RPMI7951 (cell line): ENCODE measurements around the gene MPV17L. TPM values are rescaled to one million over a fixed set of nuclear protein-coding genes. Genes with fewer than 3 reads are reported as not detected.
"Not testable (repeated sequence)": the region's sequence is repeated elsewhere in the genome, so short reads cannot be mapped to it uniquely, and the experiment has no call there.

Source experiments
- DNase-seq: peaks from one replicate; pipeline ENCODE4 v3.0.0-alpha.2; 2012; ENCODE audit warnings: low read depth
- total RNA-seq: library from RNA; depleted of rRNA; stranded (reverse); fragments of >200 nt; shearing (Covaris generic); gene quantifications from 2 replicates; pipeline ENCODE4 v1.2.3, GENCODE V29; 2014

MPV17L gene
- total RNA-seq, 1 experiment from 2014 or later = not detected

DNA sequence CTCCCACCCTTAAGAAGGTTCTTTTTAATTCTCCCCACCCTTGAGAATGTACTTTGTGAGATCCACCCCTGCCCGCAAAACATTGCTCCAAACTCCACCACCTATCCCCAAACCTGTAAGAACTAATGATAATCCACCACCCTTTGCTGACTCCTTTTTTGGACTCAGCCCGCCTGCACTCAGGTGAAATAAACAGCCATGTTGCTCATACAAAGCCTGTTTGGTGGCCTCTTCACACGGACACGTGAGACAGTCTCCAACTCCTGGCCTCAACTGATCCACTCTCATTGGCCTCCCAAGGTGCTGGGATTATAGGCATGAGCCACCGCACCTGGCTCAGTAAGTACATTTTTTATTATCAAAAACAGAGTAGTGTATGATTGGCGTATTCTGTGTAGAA lies 13.9 kb downstream of the MPV17L start:
- not testable (repeated sequence) for DNase-seq

DNA sequence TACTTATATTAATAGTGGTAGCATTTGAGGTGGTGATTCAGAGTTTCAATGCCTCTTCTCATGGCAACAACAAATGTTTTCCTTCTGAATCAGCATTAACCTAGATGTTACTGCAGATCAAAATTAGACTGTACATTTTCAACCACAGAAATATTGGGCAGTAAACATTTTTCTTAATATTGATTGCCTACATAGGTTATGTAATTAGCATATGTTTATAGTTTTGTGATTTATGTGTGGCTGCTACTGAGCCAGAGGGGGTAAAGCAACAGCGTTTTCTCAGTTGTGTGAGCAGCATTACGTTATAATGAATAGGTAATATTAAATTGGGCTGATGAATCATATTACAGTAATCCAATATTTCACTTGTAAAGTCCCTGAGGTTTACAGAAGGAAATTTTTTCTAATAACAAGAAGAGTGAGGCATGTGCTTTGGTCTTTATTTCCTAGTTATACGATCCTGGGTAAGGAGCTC lies 20.0 kb downstream of the MPV17L start:
- DNase-seq = no peak

DNA sequence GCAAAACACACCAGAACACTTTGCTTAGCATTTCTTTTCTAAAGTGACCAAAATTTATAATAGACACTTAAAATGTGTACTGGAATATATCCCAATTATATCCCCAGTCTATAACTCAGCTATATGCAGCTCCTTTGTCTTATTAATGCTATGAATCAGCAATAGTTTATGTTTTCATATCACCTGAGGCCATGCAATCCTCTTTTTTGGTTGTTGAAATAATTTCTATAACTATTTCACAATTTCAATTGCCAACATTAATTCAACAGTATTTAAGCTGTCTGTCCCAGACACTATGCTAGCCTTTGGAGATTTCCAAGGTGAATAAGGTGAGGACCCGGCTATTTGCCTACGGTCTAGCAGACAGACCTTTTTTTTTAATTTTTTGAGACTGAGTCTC lies 21.6 kb downstream of the MPV17L start:
- no peak for DNase-seq

DNA sequence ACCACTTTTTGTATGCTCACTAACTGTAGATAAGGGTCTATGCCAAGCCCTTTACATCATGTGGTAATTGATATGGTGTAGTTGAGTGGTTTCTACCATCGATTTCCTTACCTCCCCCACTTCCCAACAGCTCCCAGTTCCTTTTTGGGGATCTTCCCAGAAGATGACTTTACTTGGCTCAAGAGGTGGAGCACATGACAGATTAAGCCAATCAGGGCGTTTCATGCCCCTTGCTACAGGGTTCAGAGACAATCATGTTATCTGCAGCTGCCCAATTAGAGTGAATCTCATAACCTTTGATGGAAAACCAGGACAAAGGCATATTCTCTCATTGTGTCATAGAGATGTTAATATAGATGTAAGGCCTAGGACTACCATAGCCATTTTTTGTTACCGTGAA lies 22.7 kb downstream of the MPV17L start:
- peak; percentile 6 for DNase-seq

DNA sequence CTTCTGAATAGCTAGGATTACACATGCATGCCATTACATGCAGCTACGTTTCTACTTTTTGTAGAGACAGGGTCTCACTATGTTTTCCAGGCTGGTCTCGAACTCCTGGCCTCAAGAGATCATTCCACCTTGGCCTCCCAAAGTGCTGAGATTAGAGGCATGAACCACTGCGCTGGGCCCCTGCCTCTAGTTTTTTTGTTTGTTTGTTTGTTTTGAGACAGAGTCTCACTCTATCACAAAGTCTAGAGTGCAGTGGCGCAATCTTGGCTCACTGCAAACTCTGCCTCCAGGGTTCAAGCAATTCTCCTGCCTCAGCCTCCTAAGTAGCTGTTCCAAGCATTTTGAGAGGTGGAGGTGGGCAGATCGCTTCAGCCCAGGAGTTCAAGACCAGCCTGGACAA lies 26.1 kb downstream of the MPV17L start:
- not testable (repeated sequence) for DNase-seq

DNA sequence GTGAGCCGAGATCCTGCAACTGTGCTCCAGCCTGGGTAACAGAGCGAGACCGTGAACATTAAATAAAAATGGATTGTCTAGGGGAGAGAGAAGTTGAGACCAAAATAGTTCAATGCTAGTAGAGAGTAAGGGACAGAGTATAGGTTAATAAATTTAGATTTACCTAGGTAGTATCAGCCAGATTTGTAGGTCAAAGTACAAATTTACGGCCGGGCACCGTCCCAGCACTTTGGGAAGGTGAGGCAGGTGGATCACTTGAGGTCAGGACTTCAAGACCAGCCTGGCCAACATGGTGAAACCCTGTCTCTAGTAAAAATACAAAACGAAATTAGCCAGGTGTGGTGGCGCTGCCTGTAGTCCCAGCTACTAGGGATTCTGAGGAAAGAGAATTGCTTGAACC lies 26.7 kb downstream of the MPV17L start:
- DNase-seq = no peak

DNA sequence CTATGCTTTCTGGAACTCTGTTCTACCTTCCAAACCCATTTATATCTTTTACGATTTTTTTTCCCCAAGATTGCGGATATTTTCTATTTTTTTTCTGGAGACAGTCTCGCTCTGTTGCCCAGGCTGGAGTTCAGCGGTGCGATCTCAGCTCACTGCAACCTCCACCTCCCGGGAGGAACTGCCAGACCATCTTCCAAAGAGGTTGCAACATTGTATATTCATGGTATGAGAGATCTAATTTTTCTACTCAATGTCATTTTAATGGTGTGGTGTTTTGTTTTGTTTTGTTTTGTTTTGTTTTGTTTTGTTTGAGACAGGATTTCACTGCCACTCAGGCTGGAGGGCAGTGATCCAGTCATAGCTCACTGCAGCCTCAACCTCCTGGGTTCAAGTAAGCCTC lies 30.3 kb downstream of the MPV17L start:
- no peak for DNase-seq

DNA sequence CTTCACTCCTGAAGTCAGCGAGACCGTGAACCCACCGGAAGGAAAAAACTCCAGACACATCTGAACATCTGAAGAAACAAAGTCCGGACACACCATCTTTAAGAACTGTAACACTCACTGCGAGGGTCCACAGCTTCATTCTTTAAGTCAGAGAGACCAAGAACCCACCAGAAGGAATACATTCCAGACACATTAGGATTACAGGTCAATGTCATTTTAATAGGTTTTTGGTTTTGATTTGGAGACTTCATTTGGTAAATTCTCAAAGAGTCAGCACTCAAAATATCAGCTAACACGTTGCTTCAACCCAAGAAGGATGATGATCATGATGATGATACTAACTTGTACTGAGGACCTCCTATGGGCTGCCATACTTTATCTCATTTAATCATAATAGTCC lies 31.2 kb downstream of the MPV17L start:
- no peak for DNase-seq

DNA sequence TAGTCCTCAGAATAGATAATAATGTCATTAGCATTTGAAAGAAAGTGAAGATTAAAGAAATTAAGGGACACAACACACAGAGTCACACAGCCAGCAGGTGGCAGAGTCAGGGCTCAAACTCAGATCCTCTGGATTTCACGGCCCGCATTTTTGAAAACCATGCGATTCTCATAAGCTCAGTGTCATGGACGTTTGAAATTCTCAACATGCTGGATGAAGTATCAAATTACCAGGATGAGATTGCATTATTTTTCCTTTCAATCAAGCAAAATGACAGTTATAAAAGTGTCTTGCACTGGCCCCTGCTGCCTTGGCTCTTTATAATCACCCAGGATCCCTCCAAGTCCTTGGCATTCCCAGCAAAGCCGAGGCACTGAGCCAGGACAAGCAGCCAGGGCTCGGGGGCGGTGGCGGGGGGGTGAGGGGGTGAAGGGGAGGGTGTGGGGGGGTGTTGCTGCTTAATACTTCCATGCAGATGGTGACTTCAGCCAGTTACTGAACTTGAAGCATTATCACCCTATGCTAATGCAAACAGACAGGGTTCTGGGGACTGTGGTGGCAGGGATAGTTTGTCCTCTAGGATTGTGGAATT lies 32.2 kb downstream of the MPV17L start:
- DNase-seq = peak; percentile 75

DNA sequence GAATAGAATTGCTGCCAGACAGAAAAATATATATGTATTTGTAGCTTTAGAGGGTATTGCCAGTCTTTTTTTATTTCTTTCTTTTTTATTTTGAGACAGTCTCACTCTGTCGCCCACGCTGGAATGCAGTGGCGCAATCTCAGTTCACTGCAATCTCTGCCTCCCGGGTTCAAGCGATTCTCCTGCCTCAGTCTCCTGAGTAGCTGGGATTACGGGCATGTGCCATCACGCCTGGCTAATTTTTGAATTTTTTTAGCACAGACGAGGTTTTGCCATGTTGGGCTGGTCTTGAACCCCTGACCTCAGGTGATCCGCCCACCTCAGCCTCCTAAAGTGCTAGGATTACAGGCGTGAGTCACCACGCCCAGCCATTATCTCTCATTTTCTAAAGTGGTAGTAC lies 35.3 kb downstream of the MPV17L start:
- not testable (repeated sequence) for DNase-seq

DNA sequence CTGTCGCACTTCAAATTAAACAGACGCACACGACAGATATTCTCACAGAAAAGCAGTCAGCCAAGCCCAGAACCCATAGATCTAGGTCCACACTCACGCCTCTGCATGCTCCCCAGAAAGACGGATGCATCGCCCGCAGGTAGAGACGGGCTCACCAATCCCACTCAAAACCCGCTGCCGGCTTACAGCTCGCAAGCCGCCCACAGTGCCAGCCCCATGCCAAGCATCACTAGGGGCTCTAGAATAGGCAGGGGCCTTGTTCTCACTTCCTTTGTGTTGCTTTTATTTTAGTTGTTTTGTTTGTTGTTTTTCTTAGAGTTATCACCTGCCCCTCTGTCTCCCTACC lies 38.5 kb downstream of the MPV17L start:
- DNase-seq = no peak

DNA sequence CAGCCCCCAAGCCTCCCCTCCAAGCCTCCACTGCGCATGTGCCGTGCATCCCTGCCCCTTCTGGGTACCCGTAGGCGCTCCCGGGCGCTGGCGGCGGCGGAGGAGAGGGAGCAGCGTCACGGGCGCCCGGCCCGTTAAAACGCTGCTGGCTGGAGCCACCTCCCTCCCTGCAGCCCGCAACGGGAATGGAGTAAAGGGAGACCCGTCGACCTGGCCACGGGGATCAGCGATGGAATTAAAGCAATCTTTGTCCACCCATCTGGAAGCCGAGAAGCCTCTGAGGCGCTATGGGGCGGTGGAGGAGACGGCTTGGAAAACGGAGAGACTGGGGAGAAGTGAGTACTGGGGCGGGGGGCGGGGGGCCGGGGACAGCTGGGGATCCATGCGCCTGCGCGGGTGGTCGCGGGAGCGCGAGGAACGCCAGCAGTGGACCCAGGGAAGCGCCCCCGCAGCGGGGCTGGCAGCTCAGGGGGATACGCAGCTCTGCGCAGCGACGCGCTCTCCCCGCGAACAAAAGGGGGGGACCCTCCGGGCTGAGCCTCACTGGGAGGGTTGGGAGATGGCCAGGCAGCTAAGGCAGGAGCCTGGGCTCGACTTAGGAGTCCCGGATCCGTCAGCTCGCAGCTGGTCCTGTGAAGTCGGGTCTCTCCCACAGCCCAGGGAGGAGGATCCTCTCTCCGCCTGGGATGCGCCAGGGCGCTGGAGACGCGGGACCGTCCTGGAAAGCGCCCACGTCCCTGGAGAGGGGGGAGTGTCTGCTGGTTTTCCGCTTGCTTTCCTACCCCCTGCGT lies 39.1 kb downstream of the MPV17L start, which contains the start of gene BMERB1:
BMERB1 (plus strand) TSS at position 164 of the 791 bp plus-strand sequence; CDS start at position 230, 66 bp downstream.
- peak; percentile 63 for DNase-seq

DNA sequence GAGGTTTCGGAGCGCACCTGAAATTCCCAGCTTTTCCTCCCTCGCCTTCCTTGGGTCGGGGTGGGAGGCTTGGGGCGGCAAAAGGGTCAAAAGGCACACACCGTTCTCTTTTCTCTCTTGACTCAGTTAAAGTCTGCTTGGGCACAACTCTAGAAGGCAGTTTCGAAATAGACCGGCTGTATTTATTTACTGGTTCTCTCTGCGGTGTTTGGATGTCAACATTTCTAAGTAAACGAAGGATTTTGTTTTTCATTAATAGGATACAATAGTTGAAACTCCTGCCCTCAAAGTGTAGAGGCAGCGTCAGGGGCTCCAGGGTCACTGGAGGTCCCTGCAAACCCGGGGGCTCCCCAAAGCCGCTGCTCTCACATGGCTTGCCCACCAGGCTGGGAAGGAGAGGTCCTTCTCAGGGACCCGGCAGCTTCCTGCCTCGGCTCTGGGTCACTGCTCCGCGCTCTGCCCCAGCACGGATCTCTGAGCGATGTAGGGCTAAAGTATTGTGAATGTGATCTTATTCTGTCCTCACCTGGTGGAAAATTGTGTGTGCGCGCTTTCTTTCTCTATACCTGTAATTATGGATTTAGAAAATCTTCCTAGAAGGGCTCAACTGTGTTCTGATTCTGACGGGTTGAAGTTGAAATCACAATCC lies 39.8 kb downstream of the MPV17L start:
- DNase-seq = no peak

DNA sequence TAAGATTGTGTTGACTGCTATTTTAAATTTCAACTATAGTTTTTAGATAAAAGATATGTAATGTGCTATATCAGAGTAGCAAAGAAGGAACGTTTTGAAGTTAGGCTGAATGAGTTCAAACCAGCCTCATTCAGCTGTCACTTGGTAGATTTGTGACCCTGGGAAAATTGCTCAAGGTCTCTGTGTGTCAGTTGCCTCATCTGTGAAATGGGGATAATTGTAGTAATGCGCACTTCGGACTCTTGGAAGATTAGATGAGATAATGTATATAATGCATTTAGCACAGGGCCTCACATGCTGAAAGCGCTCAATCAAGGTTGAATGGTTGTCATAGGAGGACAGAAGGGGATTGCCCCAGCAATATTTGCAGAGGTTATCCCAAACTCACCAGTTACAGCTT lies 43.5 kb downstream of the MPV17L start:
- no peak for DNase-seq

DNA sequence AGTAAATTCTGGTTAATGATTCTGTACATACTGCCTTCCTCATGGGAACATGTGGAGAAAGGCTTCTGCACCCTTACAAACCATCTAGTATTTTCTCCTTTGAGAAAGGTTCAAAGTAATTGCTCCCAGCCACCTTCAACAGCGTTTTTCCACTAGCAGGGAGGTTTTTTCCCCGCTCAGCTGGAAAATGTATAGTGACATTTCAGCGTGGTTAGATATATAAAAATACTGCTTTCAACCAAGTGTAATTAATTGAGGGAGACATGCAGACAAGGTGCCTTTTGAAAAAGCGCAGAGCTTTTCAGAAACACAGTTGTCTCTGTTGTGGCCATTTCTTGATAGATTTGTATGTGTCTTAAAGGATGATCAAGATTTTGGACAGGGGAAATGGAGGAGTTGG lies 44.0 kb downstream of the MPV17L start:
- DNase-seq = no peak

DNA sequence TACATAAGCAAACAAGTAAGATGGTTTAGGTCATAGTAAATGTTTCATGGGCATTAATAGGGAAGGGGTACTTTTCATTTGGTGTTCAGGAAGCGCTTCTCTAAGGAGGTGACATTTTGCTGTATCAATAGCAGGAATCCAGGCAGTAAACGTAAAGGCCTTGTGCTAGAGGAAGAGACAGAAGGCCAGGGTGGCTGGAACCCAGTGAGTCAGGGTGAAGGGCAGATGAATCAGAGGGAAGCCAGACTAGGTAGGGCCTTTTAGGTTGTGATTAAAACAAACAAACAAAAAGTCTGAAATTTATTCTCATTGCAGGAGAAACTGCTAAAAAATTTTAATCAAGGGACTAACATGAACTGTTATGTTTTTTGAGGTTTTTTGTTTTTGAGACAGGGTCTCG lies 45.3 kb downstream of the MPV17L start:
- DNase-seq = peak; percentile 41

DNA sequence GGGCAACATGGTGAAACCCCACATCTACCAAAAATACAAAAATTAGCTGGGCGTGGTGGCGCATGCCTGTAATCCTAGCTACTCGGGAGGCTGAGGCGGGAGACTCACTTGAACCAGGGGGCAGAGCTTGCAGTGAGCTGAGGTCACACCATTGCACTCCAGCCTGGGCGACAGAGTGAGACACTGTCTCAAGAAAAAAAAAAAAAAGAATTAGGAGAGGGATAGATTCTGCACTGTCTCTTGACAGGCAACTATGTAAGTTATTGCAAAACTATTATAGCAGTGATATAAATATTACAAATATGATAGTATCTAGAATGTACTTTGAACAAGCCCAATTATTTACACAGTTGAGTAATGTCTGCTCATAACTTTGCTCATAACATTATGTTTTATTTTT lies 46.6 kb downstream of the MPV17L start:
- not testable (repeated sequence) for DNase-seq

DNA sequence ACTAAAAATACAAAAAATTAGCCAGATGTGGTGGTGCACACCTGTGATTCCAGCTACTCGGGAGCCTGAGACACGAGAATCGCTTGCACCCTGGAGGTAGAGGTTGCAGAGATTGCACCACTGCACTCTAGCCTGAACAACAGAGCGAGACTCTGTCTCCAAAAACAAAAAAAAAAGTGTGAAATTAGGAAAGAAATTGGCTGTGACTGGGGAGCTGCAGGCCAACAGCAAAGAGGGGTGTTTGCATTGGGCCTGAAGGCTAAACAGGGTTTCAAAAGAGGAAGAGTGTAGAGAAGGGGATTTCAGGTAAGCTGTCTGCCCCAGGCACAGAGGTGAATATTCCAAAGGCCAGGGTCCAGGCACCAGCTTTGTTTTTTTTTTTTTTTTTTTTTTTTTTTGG lies 48.2 kb downstream of the MPV17L start:
- no peak for DNase-seq

DNA sequence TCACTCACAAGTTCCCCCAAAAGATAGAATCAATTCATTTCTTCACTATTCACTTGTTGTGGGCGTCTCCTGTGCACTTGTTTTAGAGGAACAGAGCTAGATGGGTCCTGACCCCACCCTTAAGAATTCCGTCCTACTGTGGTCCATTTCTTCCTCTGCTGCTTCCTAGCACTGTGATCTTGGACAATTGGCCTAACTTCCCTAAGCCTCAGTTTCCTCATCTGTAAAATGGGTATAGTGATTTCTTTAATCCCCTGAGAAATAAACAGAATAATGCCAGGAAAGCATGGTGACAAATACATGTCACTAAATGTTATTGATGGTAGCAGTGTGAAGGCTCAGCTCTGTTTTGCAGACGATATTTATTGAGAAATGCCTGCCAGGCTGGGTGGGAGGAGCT lies 48.7 kb downstream of the MPV17L start:
- no peak for DNase-seq

DNA sequence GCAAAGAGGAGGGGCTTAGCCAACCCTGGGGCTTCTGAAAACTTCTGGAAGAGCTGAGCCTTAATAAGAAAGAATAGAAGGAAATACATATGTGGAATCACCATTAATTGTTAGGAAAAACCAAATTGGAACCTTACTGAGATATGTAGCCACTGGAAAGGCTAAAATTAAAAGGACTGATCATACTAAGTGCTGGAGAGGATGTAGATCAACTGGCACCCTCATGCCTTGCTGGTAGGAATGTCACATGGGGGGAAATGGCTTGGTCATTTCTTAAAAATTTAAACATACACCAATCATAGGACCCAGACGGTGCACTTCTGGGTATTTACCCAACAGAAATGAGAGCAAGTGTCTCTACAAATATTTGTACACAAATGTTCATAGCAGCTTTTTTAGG lies 49.9 kb downstream of the MPV17L start:
- no peak for DNase-seq

DNA sequence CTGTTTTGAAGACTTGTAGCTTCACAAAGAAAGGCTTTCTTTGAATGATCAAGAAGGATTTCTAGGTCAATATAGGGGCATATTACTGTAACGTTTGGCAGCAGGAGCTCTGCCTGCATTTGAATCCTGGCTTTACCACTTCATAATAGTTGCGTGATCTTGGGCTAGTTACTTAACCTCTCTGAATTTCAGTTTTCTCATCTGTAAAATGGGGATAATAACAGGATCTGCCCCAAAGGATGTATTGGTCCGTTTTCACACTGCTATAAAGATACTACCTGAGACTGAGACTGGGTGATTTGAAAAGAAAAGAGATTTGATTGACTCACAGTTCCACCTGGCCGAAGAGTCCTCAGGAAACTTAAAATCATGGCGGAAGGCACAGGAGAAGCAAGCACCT lies 51.3 kb downstream of the MPV17L start:
- DNase-seq = no peak

DNA sequence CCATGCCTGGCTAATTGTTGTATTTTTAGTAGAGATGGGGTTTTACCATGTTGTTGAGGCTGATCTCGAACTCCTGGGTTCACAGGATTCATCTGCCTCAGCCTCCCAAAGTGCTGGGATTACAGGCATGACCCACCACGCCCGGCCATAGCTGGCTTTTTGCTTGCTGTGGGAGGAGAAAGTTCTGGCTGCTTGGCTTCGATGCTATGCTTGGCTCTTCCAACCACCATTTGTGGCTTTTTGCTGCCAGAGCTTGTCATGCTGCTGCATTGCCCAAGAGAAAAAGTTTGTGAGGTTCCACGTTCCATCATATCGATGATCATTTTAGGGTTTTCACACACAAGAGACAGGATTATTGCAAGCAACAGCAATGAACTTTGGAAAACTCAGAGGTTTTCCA lies 55.1 kb downstream of the MPV17L start:
- no peak for DNase-seq
